Ureter (tissue), 1 donor: ENCODE measurements around the gene TBC1D5. TPM values are rescaled to one million over a fixed set of nuclear protein-coding genes. Genes with fewer than 3 reads are reported as not detected.

Experiments
- DNase-seq: peaks from one replicate; pipeline ENCODE4 v3.0.0-alpha.2; 2020; ENCODE audit warnings: low spot score
- total RNA-seq: library from RNA; stranded (reverse); gene quantifications from one replicate; pipeline ENCODE4 v1.2.4, GENCODE V29; 2023
- donor health status: DM: yes; HTN: yes; CAD: no.

Gene TBC1D5
- total RNA-seq, 1 donor from 2014 or later, result 87.1 TPM

GRCh38 chr3:17179381-17180205 is 562.8 kb downstream of the TBC1D5 start:
- no peak for DNase-seq

GRCh38 chr3:17176757-17177156 is 565.7 kb downstream of the TBC1D5 start:
- no peak for DNase-seq

GRCh38 chr3:17175187-17175807 is 567.1 kb downstream of the TBC1D5 start:
- no peak for DNase-seq

GRCh38 chr3:17166369-17166768 is 576.1 kb downstream of the TBC1D5 start:
- no peak for DNase-seq

GRCh38 chr3:17162116-17162515 is 580.3 kb downstream of the TBC1D5 start:
- DNase-seq, result no peak

GRCh38 chr3:17160597-17160996 is 581.8 kb downstream of the TBC1D5 start:
- DNase-seq, result no peak

- DNase-seq, result no peak
Observed at GRCh38 chr3:17158941-17159682, 583.3 kb downstream of the TBC1D5 start.

GRCh38 chr3:17157713-17158112 is 584.7 kb downstream of the TBC1D5 start:
- no peak for DNase-seq

GRCh38 chr3:17156864-17157263 is 585.6 kb downstream of the TBC1D5 start:
- no peak for DNase-seq

- DNase-seq, result no peak
Observed at GRCh38 chr3:17155951-17156350, 586.5 kb downstream of the TBC1D5 start.

- DNase-seq, result no peak
Observed at GRCh38 chr3:17154941-17155340, 587.5 kb downstream of the TBC1D5 start.

- DNase-seq, result no peak
Observed at GRCh38 chr3:17154221-17154620, 588.2 kb downstream of the TBC1D5 start.

GRCh38 chr3:17153209-17153608 is 589.2 kb downstream of the TBC1D5 start:
- no peak for DNase-seq

- DNase-seq, result no peak
Observed at GRCh38 chr3:17151598-17152373, 590.6 kb downstream of the TBC1D5 start.

- DNase-seq, result no peak
Observed at GRCh38 chr3:17149076-17149475, 593.4 kb downstream of the TBC1D5 start.

GRCh38 chr3:17144665-17144993 is 597.8 kb downstream of the TBC1D5 start:
- no peak for DNase-seq

- DNase-seq, result no peak
Observed at GRCh38 chr3:17143893-17144664, 598.4 kb downstream of the TBC1D5 start.

GRCh38 chr3:17142516-17142915 is 599.9 kb downstream of the TBC1D5 start:
- no peak for DNase-seq

- no peak for DNase-seq
Observed at GRCh38 chr3:17141699-17142098, 600.7 kb downstream of the TBC1D5 start.

GRCh38 chr3:17140670-17141505 is 601.5 kb downstream of the TBC1D5 start:
- DNase-seq, result no peak
